Glutamatergic neuron (in vitro differentiated cells): Measurements from ENCODE around the gene CDH23. TPM values are rescaled to one million over a fixed set of nuclear protein-coding genes. Genes with fewer than 3 reads are reported as not detected.

ENCODE experiments used
- DNase-seq: peaks from one replicate; pipeline ENCODE4 v3.0.0; 2022
- H3K27ac Mint-ChIP-seq: one replicate; pipeline ENCODE4 v1.8.0; 2020; ENCODE audit warnings: mild to moderate bottlenecking, mixed read lengths, inconsistent platforms; ENCODE audit not compliant: unreplicated experiment
- H3K27me3 Mint-ChIP-seq: one replicate; pipeline ENCODE4 v1.8.0; 2020; ENCODE audit warnings: mild to moderate bottlenecking, moderate library complexity, mixed read lengths, inconsistent platforms; ENCODE audit not compliant: unreplicated experiment
- H3K36me3 Mint-ChIP-seq: one replicate; pipeline ENCODE4 v1.8.0; 2020; ENCODE audit warnings: mild to moderate bottlenecking, mixed read lengths, inconsistent platforms; ENCODE audit not compliant: unreplicated experiment
- H3K4me1 Mint-ChIP-seq: one replicate; pipeline ENCODE4 v1.8.0; 2020; ENCODE audit warnings: mild to moderate bottlenecking, low read depth, mixed read lengths, inconsistent platforms; ENCODE audit not compliant: unreplicated experiment
- H3K4me3 Mint-ChIP-seq: one replicate; pipeline ENCODE4 v1.8.0; 2020; ENCODE audit warnings: mild to moderate bottlenecking, mixed read lengths, inconsistent platforms; ENCODE audit not compliant: unreplicated experiment
- H3K9me3 Mint-ChIP-seq: one replicate; pipeline ENCODE4 v1.8.0; 2020; ENCODE audit warnings: mild to moderate bottlenecking, moderate library complexity, mixed read lengths, inconsistent platforms; ENCODE audit not compliant: unreplicated experiment
- CTCF ChIP-seq: fragments of 200-600 bp; sonication (generic); IDR thresholded peaks from one replicate; pipeline ENCODE4 v1.5.0; 2021; ENCODE audit not compliant: partially characterized antibody, unreplicated experiment
- total RNA-seq: library from RNA; stranded (reverse); fragmentation: NEBNext Ultra II Directional; extraction: Animal tissue kit (Norgen Biotek cat#: 25700); gene quantifications from one replicate; pipeline ENCODE4 v1.2.1, GENCODE V29; 2021; ENCODE audit not compliant: unreplicated experiment

Gene CDH23
- total RNA-seq, 1 donor from 2014 or later = 2.0 TPM

GRCh38 chr10:71439670-71440425, 43.1 kb downstream of the CDH23 start:
- Mint-ChIP-seq H3K27ac (no peak overlapping the region), H3K36me3 (no peaks in the 10 kb centered on the region), H3K4me1 (peaks cover 35% of the 10 kb centered on the region), H3K9me3 (no peaks in the 10 kb centered on the region), H3K4me3 (no peak overlapping the region), H3K27me3 (peaks cover 2% of the 10 kb centered on the region)
- TF ChIP-seq CTCF = no peak
- no peak for DNase-seq

- no peak for TF ChIP-seq CTCF
- H3K27me3 Mint-ChIP-seq = peaks cover 2% of the 10 kb centered on the region
- H3K4me3 Mint-ChIP-seq = no peak overlapping the region
- no peaks in the 10 kb centered on the region for H3K36me3 Mint-ChIP-seq
- H3K27ac Mint-ChIP-seq = no peak overlapping the region
- DNase-seq = no peak
- H3K4me1 Mint-ChIP-seq = peaks cover 31% of the 10 kb centered on the region
- H3K9me3 Mint-ChIP-seq = no peaks in the 10 kb centered on the region
These were observed 43.9 kb downstream of the CDH23 start for GRCh38 chr10:71440506-71441035.

GRCh38 chr10:71442000-71442399, 45.3 kb downstream of the CDH23 start:
- Mint-ChIP-seq H3K4me3 (no peak overlapping the region), H3K27me3 (peaks cover 2% of the 10 kb centered on the region), H3K4me1 (peaks cover 31% of the 10 kb centered on the region), H3K36me3 (no peaks in the 10 kb centered on the region), H3K9me3 (no peaks in the 10 kb centered on the region), H3K27ac (no peak overlapping the region)
- DNase-seq = no peak
- no peak for TF ChIP-seq CTCF

GRCh38 chr10:71442859-71443570, 46.3 kb downstream of the CDH23 start:
- peaks cover 23% of the 10 kb centered on the region for H3K4me1 Mint-ChIP-seq
- no peak for TF ChIP-seq CTCF
- H3K4me3 Mint-ChIP-seq = no peak overlapping the region
- H3K9me3 Mint-ChIP-seq = no peaks in the 10 kb centered on the region
- H3K27me3 Mint-ChIP-seq = peaks cover 2% of the 10 kb centered on the region
- no peak overlapping the region for H3K27ac Mint-ChIP-seq
- DNase-seq = no peak
- no peaks in the 10 kb centered on the region for H3K36me3 Mint-ChIP-seq

- no peaks in the 10 kb centered on the region for H3K36me3 Mint-ChIP-seq
- no peak for DNase-seq
- H3K9me3 Mint-ChIP-seq = no peaks in the 10 kb centered on the region
- peaks cover 2% of the 10 kb centered on the region for H3K27me3 Mint-ChIP-seq
- peaks cover 20% of the 10 kb centered on the region for H3K4me1 Mint-ChIP-seq
- H3K4me3 Mint-ChIP-seq = no peak overlapping the region
- no peak for TF ChIP-seq CTCF
- H3K27ac Mint-ChIP-seq = no peak overlapping the region
These were observed 47.0 kb downstream of the CDH23 start for GRCh38 chr10:71443676-71444075.
